COLO668 (cell line): ENCODE data around the gene ABLIM2.

Source experiments
- DNase-seq: peaks from one replicate; lab custom pipeline; 2025; ENCODE audit not compliant: unreplicated experiment; lab: John Stamatoyannopoulos, UW

ABLIM2 gene

DNA sequence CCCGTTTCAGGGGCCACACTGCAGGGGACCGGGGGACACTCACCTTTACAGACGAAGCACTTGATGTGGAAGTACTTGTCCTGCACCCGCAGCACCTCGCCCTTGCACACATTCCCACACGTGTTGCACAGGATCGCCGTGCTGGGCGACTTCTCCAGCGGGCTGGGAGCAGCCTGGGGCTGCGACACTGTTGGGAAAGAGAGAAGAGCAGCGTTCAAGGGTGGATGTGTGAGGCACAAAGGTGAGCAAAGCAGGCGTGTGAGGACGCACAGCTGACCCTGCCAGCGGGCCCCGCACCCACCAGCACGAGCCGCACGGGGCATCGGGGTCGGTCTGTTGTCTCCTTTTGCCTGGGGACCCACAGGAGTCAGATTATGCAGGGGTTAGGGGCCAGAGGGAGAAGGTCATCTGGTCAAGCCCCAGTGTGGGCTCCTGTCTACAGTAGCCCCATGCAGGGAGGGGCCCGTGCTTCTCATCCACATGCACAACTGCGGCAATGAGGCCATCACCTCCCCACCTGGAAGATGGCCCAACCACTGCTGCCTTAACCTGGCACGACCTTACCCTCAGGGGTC, 52.1 kb downstream of the ABLIM2 start:
- DNase-seq = no peak

DNA sequence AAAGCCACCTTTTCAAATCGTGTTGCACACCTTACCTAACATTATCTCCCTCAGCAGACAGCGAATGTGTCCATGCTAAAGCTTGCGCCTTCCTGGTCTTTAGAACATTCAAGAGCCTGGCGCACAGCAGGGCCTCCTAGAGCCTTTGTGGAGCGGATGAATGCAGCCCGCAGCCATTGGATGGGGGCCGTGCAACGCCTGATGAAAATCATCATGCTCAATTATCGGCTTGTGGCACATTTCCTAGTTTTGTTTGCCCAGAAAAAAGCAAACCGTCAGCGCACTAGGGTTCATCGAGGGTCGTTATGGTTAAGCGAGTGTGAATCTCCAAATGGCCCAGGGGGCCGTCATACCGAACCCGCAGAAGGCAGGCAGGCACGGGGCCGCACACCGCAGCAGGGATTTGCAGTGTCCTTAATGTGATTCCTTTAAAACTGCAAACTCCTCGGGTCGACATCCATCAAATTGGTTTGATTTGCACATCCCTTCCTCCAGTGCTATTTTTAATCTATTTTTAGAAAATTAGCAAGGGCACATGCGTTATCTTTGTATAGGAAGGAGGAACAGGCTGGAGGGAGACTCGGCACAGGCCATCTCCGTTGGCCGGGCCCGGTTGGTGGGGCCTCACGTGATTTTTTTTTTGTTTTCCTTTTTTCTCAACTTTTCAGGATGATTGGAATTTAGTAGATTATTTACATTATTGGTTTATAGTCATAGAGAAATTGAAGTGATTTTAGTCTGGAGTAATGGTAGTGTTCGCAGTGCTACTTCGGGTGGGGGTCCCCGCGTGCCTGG, 53.1 kb downstream of the ABLIM2 start:
- no peak for DNase-seq

- no peak for DNase-seq
Observed at GRCh38 chr4:8104491-8105305, 53.9 kb downstream of the ABLIM2 start.

- DNase-seq = no peak
Observed at GRCh38 chr4:8103421-8104390, 54.9 kb downstream of the ABLIM2 start.

DNA sequence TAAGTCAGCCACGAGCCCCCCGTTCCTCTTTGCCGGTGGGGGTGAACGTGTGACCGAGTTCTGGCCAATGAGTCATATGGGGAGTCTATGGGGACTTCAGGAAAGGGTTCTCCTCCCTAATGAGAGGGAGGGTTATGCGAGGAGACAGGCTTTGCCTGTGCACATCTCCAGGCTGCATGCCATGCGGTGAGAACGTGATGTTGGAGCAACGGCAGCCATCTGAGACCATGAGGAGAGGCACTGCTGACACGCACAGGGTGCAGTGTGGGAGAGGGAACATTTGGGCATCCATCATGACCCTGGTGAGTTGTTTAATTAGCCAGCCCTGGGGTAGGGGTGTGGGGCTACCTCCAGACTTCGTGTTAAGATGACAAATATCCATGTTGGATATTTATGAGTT, 55.8 kb downstream of the ABLIM2 start:
- DNase-seq = no peak

GRCh38 chr4:8102076-8102355, 56.6 kb downstream of the ABLIM2 start:
- no peak for DNase-seq

- DNase-seq = no peak
Observed at GRCh38 chr4:8101213-8102075, 57.2 kb downstream of the ABLIM2 start.

DNA sequence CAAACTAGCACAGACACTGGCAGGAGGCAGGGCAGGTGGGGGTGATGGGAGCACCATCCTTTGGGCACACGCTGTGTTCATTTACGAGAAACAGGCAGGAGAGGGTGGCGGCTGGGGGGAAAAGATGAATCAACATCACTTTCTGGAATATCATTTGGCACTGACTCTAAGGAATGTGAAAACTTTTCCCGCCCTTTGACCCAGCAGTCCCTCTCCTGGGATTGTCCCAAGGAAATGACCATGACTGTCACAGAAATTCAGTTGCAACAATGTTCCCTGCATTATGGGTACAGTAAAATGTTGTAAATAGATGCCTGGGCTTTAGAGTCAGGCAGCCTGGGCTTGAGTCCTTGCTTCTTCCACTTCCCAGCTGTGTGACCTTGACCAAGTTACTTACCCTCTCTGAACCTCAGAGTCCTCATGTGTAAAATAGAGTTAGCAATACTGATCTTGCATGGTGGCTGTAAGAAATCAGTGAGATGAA, 58.6 kb downstream of the ABLIM2 start:
- no peak for DNase-seq

DNA sequence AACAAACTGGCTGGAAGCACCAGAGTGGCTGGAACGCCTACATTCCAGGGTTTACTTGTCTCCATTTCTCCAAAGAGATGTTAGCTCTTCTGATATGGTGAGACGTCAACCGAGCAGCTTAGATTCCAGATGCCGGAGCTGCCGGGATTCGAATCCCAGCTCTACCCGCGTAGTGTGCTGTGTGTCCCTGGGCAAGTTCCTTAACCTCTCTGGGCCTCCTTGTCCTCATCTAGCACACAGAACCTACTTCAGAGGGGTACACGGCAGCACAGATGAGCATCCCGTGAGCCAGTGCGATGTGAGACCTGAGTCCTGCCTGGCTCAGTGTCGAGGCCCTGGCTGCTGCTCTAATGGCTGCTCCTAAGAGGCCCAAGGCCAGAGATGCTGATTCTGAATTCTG, 60.1 kb downstream of the ABLIM2 start:
- no peak for DNase-seq

- DNase-seq = no peak
Observed at GRCh38 chr4:8097721-8098345, 60.8 kb downstream of the ABLIM2 start.

DNA sequence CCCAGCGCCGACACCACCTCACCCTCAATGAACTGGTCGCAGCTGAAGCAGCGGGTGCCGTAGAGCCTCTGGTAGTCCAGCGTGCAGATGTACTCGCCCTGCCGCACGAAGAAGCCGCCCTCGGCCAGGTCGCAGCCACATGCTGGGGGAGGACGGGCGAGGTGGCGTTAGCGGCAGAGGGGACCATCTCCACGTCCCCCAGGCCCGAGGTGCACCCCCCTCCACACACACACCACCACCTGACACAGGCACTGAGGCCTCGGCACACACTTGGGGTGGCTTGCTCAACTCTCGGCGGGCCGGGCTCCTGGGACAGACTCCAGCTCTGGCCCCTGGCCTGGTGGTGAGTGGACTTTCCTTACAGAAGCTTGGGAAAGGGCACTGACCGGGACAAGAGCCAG, 61.5 kb downstream of the ABLIM2 start:
- no peak for DNase-seq

DNA sequence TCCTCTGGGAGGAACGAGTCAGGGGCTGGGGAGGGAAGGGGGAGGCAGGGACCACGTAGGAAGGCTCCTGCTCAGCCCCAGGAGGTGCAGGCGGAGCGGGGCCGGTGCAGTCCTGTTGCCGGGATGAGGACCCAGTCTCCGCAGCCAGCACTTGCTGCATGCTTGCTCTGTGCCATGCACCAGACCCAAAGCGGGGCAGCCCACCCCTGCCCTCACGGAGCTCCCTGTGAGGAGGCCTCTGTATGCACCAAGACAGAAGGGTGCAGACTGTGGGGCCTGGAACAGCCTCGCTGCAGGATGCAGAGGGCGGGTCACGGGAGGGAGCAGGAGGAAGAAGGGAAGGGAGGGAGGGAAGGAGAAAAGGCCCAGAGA, 61.9 kb downstream of the ABLIM2 start:
- DNase-seq = no peak

DNA sequence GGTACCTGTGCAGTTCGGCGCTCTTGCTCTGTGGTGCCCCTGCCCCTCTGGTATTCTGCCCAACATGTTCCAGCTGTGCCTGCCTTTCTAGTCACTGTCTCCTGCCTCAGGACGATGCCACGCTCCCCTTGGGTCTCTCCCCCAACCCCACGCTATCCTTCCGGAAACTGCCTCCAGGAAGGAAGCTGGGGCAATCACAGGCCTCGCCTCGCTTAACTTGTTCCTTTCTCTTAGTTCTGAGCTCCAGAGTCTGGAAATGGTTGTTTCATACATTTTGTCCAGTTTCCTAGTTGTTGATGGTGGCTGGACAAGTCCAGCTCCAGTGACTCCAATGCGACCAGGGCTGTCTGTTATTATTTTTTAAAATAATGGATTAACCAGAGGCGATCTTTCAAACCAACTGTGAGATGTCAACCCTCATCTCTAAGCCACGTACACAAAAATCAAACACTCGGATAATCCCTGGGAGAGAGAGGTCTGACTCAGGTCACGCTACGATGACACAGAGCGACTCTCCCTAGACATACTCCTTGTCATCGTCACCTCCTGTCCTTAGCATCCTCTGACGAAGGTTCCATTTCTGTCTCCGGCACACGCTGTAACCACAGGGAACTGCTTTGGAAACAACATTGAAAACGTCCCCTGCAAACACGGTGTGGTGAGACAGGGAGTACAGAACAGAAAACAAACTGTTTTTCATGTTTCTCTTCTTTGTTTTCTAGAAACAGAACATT, 62.5 kb downstream of the ABLIM2 start:
- no peak for DNase-seq

DNA sequence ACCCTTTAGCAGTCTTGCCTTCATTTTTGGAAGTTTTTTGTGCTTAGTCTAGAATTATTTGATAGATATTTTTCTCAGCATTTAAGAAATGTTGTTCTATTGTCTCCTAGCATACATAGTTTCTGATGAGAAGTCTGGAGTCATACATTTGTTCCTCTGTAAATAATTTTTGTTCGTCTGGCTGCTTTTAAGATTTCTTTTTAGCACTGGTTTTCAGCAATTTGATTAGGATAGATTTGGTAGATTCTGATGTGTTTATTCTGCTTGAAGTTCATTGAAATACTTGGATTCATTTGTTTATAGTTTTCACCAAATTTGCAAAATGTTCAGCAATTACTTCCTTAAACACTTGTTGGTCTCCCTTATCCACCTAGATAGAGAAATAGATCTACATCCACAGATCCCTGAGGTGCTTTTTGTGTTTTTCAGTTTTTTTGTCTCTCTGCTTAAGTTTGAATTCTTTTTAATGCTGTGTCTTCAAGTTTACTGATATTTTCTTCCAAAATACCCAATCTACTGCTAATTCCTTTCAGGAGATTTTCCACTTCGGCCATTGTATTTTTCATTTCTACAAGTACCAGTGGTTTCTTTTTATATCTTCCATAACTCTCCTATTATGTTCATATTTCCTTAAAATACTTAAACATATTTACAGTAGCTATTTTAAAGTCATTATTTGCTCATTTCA, 64.9 kb downstream of the ABLIM2 start:
- no peak for DNase-seq

DNA sequence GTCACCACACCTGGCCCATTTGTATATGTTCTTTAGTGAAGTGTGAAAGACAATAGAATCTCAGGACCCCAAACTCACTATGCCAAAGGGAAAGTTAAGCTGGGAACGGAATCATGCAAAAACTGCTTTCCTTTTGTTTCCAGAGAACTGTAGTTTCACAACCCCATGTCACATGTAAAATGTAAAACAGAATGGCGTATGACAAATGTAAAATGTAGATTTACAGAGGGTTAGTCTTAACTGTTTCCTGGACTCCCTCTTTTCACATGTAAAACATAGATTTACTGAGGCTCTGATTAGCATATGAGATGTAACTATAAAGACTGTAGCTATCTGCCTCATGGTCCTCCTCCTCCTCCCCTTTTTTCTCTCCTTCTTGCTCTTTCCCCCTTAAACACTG, 66.3 kb downstream of the ABLIM2 start:
- no peak for DNase-seq

GRCh38 chr4:8090744-8091301, 67.8 kb downstream of the ABLIM2 start:
- peak; percentile 8 for DNase-seq

DNA sequence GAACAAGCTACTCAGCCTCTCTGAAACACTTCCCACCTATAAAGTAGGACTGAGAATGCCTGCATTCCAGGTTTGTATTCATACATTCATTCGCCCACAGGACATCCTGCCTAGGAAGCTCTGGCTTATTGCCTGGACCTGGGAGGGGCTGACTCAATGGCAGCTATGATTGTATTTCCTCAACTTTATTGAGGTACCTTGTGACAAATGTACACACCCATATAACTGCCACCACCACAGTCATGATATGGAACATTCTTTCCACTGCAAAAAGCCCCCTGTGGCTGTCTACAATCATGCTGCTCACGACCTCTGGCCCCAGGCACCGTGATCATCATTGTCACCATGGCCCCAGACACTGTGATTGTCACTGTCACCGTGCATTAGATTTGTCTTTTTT, 68.3 kb downstream of the ABLIM2 start:
- no peak for DNase-seq

- no peak for DNase-seq
Observed at GRCh38 chr4:8089862-8090261, 68.8 kb downstream of the ABLIM2 start.
